GM19395 (cell line): ENCODE data around the gene ALPK1.
"Not testable (repeated sequence)": the region's sequence is repeated elsewhere in the genome, so short reads cannot be mapped to it uniquely, and the experiment has no call there.

Experiments
- ATAC-seq: cut with Tn5 transposase; IDR thresholded peaks from one replicate; pipeline ENCODE4 v1.9.1; 2021; ENCODE audit warnings: mild to moderate bottlenecking, moderate library complexity; ENCODE audit not compliant: unreplicated experiment

The ALPK1 gene

DNA sequence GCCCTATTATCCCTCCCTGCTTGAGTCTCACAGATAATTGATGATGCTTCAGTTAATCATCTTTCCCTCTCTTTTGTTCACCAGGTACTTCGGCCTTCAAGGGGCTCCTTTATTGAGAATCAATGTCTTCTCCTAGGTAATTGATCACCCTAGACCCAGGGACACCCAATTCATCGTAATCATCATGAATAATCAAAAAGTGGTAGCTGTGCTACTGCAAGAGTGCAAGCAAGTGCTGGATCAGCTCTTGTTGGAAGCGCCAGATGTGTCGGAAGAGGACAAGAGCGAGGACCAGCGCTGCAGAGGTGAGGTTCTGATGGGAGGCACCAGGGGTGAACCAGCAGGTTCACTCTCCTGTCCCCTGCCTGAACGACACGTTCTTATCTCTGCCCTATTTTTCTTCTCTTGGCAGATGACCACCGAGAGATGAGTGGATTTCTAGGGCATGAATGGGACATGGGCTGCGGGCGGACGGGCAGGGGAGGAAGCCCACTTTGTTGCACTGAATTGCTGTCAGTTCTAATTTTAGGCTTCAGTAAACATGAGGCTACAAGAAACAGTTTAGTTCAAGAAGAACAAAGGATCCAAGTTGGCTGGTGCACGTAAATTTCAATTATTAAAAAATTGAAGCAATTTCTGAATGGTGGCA is 80.5 kb downstream of the ALPK1 start:
- ATAC-seq: no peak

DNA sequence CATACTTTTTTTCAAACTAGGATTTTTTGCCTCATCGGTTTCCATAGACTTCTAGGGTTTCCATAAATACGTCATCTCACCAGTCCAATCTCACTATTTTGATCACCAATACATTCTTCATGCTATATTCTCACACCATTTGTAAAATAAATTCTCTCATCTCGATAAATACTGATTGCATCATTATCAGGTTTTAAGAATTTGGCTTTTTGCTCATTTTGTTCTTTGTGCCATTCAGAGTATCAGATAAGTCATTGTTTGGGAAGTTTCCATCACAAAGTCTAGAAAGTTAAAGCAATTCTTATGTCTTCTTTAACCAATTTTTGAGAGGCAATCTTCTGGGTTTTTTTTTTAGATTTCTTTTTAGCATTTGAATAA is 81.1 kb downstream of the ALPK1 start:
- no peak for ATAC-seq

GRCh38 chr4:112378858-112379257 is 81.7 kb downstream of the ALPK1 start:
- no peak for ATAC-seq

- ATAC-seq: no peak
Measured at GRCh38 chr4:112379306-112379705, 82.1 kb downstream of the ALPK1 start.

- ATAC-seq: no peak
Measured at GRCh38 chr4:112381996-112382692, 85.0 kb downstream of the ALPK1 start.

DNA sequence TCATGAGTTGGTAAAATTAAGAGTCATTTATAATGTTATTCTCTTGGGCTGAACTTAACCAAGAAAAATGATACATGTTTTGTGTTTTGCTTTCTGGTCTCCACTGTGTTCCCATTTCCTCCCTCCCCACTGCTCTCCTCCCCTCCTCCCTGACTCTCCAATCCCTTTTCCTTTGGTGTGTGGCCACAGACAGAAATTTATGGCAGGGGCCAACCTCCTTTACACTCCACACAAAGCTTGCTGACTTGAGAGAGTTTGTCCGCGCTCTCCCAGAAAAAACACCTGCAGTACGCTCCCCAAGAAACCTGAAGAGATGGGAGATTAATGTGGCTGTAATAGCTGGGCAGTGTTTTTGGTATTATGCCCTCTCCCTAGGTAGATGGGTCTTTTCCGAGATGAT is 88.9 kb downstream of the ALPK1 start:
- no peak for ATAC-seq

- no peak for ATAC-seq
Measured at GRCh38 chr4:112402098-112402497, 104.9 kb downstream of the ALPK1 start.

DNA sequence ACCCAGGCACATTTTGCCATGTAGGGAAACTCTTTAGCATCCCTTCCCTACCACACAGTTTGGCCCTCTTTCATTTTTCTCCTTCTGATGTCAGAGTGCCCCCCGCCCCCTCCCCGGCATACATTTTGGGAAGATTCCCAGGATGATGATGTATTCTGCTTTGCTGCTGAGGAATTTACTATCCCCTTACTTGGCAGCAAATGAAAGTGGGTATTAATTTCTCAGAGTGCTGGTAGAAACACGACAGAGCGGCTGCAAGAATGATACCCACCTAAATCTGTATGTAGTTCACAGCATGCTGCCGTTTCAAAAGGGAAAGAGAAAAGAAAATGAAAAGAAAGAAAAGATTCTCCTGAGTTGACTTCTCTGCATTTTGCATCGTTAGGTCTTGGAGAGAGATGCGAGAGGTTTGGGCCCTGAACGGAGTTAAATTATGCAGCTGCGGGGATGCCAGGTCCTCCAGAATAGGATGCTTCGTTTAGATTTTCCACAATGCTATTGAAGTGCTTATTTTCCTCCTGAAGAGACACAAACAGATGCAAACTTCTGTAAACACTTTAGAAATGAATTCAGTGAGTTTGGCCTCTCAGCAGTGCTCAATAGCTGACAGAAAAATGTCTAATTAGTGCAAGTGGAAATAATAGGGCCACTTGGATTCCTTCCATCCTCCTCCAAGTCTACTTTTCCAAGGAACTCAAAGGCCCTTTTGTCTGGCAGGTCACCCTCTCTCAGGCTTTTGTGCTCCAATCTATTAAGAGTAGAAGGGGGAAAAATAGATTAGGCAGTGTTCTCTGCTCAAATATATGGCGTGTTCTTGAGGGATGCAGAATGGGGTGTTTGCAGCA is 106.2 kb downstream of the ALPK1 start:
- no peak for ATAC-seq

DNA sequence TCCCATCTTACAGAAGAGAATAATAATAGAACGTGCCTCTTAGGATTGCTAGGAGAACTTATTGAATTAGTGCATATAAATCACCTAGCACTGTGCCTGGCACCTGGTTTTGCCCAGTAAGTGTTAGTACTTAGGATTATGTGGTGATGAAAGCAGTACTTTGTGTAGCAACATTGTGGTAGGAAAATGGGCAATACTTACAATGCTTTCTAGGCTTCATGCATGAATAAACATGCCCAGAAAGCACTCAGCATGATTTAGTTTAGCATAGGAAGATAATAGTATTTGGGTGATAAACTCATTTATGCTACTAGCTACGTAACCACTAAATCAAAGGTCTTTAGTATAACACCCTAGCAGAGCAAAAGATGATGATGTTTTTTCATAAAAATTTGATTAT is 113.2 kb downstream of the ALPK1 start:
- ATAC-seq: no peak

DNA sequence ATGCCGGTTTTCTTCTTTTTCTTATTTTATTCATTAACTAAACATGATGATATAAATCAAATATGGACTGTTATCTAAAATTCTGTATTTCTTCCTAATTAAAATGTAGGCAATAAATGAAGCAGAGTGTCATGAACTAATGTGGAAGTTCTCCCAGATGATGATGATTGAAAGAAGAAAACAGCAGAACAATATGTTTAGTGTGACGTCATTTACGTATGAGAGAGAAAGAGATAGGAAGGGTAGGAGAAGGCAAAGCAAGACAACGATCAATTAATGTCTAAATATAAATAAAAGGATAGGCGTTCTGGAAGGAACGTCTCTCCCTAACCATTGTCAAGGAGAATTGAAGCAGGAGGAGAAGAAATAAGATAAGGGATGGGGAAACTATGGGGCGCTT is 113.6 kb downstream of the ALPK1 start:
- ATAC-seq: no peak

DNA sequence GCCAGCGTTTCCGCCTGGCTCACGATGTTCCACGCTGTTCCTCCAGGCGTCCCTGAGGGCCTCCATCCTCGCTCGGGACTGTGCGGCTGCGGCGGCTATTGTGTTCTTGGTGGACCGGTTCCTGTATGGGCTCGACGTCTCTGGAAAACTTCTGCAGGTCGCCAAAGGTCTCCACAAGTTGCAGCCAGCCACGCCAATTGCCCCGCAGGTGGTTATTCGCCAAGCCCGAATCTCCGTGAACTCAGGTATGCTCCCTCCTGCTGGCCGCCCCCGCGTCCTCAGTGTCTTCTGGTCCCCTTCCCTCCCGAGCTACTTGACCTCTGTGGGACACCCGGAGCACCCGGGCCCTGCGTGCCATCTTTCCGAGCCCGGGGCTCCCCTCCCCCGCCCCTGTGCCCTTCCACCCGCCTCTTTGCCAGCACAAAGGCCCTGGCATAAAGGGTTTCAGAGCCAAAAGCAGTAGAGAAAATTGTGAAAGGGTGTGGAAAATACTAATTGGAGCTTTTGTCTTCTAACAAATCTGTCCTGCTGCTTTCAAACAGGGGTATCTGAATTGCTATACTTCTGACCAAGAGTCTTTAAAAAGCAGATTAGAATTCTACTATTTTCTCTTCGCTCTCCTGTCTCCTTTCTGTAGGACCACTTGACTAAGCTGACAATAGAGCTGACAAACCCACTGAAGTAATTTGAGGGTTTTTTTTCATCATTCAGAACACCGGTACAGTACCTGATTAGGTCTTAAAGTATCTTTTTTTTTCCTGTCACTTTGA is 114.8 kb downstream of the ALPK1 start:
- ATAC-seq: no peak

GRCh38 chr4:112416464-112416863 is 119.3 kb downstream of the ALPK1 start:
- ATAC-seq: no peak

DNA sequence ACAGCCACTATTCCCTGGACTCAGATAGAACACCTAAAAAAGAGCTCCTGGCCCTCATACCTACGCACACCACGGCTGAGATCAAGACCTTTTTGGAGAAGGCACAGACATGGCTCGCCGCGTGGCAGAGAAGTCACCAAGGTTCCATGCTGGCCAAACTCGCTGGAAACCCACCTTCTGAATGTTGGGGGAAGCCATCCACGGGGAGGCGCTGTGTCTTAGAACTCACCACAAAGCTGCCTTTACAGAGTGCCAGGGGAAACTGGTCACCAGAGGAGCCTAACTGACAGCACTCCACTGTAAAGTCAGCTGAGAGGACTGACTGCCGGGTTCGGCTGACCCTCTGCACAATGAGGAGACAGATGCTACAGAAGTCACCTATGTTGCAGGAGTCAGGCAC is 120.9 kb downstream of the ALPK1 start:
- ATAC-seq: no peak

DNA sequence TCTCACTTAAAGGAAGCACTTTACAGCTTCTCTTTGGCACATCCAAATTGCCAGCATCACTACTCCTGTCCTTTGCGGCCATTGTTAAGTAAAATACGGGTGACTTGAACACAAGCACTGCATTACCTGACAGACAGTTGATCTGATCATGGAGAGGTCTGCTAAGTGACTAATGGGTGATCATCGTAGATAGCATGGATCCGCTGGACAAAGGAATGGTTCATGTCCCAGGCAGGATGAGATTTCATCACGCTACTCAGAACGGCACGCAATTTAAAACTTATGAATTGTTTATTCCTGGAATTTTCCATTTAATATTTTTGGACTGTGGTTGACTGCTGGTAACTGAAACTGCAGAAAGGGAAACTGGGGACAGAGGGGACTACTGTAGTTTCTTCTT is 124.7 kb downstream of the ALPK1 start:
- no peak for ATAC-seq

DNA sequence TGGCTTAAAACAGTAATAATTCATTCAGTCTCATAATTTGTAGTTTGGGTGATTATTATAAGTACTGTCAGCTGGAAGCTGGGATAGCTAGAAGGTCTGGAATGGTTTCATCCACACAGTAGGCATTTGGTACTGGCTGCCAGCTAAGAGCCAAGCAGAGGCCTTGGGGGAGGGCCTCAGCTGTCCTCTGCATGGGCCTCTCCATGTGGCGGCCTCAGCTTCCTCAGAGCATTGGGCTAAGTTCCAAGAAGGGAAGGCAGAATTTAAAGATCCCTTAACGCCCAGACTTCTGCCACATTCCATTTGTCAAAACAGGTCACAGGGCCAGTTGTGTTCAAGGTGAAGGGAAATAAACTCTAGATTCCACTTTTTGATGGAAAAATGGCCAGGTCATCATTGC is 125.5 kb downstream of the ALPK1 start:
- no peak for ATAC-seq

DNA sequence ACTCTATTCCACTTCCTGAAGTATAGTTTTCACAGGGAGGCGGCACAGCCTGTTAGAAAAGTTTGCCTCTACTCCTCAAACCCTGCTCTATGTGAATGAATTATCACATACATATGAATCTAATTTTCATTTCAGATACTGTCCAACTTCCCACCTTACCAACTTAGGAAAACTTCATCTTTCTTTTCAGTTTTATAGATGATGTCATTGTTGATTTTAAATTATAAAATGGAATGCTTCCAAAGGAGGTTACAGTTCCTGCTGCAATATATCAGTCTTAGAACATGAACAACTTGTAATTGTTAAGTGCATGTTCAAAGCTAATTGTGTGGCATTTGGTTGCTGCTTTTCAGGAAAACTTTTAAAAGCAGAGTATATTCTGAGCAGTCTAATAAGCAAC is 126.4 kb downstream of the ALPK1 start:
- no peak for ATAC-seq

DNA sequence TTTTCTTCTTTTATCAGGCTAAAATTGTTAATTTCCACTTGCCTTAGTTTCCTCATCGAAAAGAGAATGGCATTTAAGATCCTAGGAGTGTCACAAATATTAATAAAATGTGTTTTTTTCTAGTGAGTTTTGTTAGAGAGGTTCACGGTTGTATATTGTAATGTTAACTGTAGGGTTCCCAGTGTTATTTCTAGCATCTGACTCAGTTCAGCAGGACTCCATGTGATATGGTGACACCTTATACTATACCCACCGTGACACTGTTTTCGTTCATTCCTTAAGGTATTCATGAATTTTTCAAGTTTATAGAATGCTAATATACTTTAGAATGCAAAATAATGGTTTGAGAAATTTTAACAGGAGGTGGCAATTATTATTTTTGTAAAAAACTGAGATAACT is 128.7 kb downstream of the ALPK1 start:
- no peak for ATAC-seq

DNA sequence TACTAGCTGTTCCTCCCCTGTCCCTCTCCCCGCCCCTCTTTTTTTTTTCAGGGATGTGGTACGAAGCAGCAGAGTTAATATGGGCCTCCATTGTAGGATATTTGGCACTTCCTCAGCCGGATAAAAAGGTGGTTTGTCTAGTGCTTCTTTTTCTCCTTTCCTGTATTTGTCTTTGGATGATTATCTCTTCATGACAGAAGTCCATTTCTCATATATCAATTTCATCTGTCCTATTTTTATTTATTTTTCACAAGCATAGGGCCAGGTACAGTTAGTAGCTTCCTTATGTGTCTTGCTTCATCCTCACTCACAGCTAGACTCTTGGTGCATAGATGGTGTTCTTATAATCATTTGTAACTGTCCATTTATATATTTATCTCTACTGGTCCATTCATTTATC is 129.2 kb downstream of the ALPK1 start:
- ATAC-seq: no peak

- no peak for ATAC-seq
Measured at GRCh38 chr4:112431158-112431557, 134.0 kb downstream of the ALPK1 start.

GRCh38 chr4:112436987-112437386 is 139.8 kb downstream of the ALPK1 start:
- no peak for ATAC-seq

- not testable (repeated sequence) for ATAC-seq
Measured at GRCh38 chr4:112442226-112442625, 145.1 kb downstream of the ALPK1 start.
